WERI-Rb-1 (cell line): Measurements from ENCODE around the gene FGD3.
A peak's percentile ranks its signal among the peaks of the same experiment; 100 is the strongest.

ENCODE experiments used
- DNase-seq: peaks from one replicate; pipeline ENCODE4 v3.0.0-alpha.2; 2020
- H3K27ac ChIP-seq: fragments of 250-450 bp; sonication (Bioruptor Pico); 2 replicates; pipeline ENCODE4 v1.5.1; 2020; ENCODE audit warnings: mild to moderate bottlenecking, moderate library complexity
- H3K27me3 ChIP-seq: fragments of 250-450 bp; sonication (Bioruptor Pico); 2 replicates; pipeline ENCODE4 v1.5.1; 2021; ENCODE audit warnings: mild to moderate bottlenecking, low read depth, moderate library complexity; ENCODE audit not compliant: insufficient read depth, severe bottlenecking
- H3K36me3 ChIP-seq: fragments of 250-450 bp; sonication (Bioruptor Pico); 2 replicates; pipeline ENCODE4 v1.5.1; 2020; ENCODE audit warnings: mild to moderate bottlenecking, moderate library complexity
- H3K4me3 ChIP-seq: 2 replicates; pipeline ENCODE4 v1.5.1; 2011; ENCODE audit warnings: low read depth, mild to moderate bottlenecking, control low read depth, low read length
- H3K9me3 ChIP-seq: fragments of 250-450 bp; sonication (Bioruptor Pico); 2 replicates; pipeline ENCODE4 v1.5.1; 2021; ENCODE audit warnings: mild to moderate bottlenecking, moderate library complexity; ENCODE audit not compliant: severe bottlenecking
- CTCF ChIP-seq: IDR thresholded peaks from 2 replicates; pipeline ENCODE4 v1.5.1; 2011; ENCODE audit warnings: low read depth, mild to moderate bottlenecking, control low read depth, inconsistent platforms, low read length

The FGD3 gene

GRCh38 chr9:93059715-93060578 is 112.6 kb downstream of the FGD3 start:
- no peak overlapping the region for H3K27ac ChIP-seq

GRCh38 chr9:93060746-93061259 is 113.5 kb downstream of the FGD3 start:
- no peak for TF ChIP-seq CTCF

More at GRCh38 chr9:93059715-93060578, 112.6 kb downstream of the FGD3 start:
- Histone ChIP-seq H3K27me3 (no peaks in the 10 kb centered on the region), H3K4me3 (no peak overlapping the region), H3K36me3 (no peaks in the 10 kb centered on the region), H3K9me3 (no peaks in the 10 kb centered on the region)
- DNase-seq: no peak
- no peak for TF ChIP-seq CTCF

GRCh38 chr9:93061260-93061751 is 114.0 kb downstream of the FGD3 start:
- Histone ChIP-seq H3K36me3 (no peaks in the 10 kb centered on the region), H3K9me3 (no peaks in the 10 kb centered on the region), H3K27ac (no peak overlapping the region), H3K4me3 (no peak overlapping the region), H3K27me3 (no peaks in the 10 kb centered on the region)
- DNase-seq: no peak
- no peak for TF ChIP-seq CTCF

More at GRCh38 chr9:93060746-93061259, 113.5 kb downstream of the FGD3 start:
- Histone ChIP-seq H3K27me3 (no peaks in the 10 kb centered on the region), H3K4me3 (no peak overlapping the region), H3K9me3 (no peaks in the 10 kb centered on the region), H3K27ac (no peak overlapping the region), H3K36me3 (no peaks in the 10 kb centered on the region)
- DNase-seq: no peak

- peak; percentile 35; the same call in 1 of the 2 replicates for TF ChIP-seq CTCF
- peak; percentile 81 for DNase-seq
- Histone ChIP-seq H3K27ac (no peak overlapping the region), H3K27me3 (no peaks in the 10 kb centered on the region), H3K4me3 (no peak overlapping the region), H3K36me3 (no peaks in the 10 kb centered on the region), H3K9me3 (no peaks in the 10 kb centered on the region)
Measured at GRCh38 chr9:93061791-93062763, 114.8 kb downstream of the FGD3 start.

- H3K27me3 ChIP-seq: no peaks in the 10 kb centered on the region
- no peak for TF ChIP-seq CTCF
- H3K27ac ChIP-seq: no peak overlapping the region
- no peak overlapping the region for H3K4me3 ChIP-seq
- peak; percentile 50 for DNase-seq
- H3K36me3 ChIP-seq: no peaks in the 10 kb centered on the region
- H3K9me3 ChIP-seq: no peaks in the 10 kb centered on the region
Measured at GRCh38 chr9:93064392-93065134, 117.2 kb downstream of the FGD3 start.
